Measurements from ENCODE around the gene SLC38A9.
"Not testable (repeated sequence)": the region's sequence is repeated elsewhere in the genome, so short reads cannot be mapped to it uniquely, and the experiment has no call there.

Gene SLC38A9

GRCh38 chr5:55712023-55712859 lies at the start of gene SLC38A9:
Gene SLC38A9 (minus strand): TSS chr5:55712324. CDS start chr5:55697958, 14,366 bp downstream.
- no peaks in the 10 kb centered on the region for H3K9me3 ChIP-seq (ENCODE audit: insufficient read depth, low read depth, low read length)
- H3K4me3 ChIP-seq (ENCODE audit: low read length): peak within 1 kb of the TSS; percentile 89
- no peaks in the 10 kb centered on the region for H3K27me3 ChIP-seq (ENCODE audit: insufficient read depth, low read length)
- H3K9ac ChIP-seq (ENCODE audit: low read depth, low read length): peak within 1 kb of the TSS; percentile 91
- H3K27ac ChIP-seq (ENCODE audit: low read length): no peak within 1 kb of the TSS
- peaks cover 3% of the 10 kb centered on the region; the same call in 1 of the 2 replicates for H3K4me1 ChIP-seq (ENCODE audit: insufficient read depth, low read length)
- H3K36me3 ChIP-seq (ENCODE audit: insufficient read depth, low read depth, low read length): peaks cover 9% of the 10 kb centered on the region; the same call in 1 of the 2 replicates

DNA sequence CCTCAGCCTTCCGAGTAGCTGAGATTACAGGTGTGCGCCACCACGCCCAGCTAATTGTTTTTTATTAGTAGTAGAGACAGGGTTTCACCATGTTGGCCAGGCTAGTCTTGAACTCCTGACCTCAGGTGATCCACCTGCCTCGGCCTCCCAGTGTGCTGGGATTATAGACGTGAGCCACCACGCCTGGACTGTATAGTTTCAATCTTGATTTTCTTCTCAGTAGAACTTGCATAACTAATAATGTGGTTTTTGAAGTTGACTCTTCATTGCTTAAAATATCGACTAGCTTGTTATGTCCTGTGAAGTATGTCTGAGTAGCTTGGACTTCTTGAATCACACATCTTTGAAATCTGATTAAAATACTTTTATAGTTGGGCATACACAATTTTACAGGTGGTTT lies 49.6 kb upstream of the SLC38A9 start:
- not testable (repeated sequence) for H3K36me3 ChIP-seq (ENCODE audit: insufficient read depth, low read depth, low read length); H3K4me1 ChIP-seq (ENCODE audit: insufficient read depth, low read length); H3K27ac ChIP-seq (ENCODE audit: low read length); H3K27me3 ChIP-seq (ENCODE audit: insufficient read depth, low read length); H3K9me3 ChIP-seq (ENCODE audit: insufficient read depth, low read depth, low read length); H3K4me3 ChIP-seq (ENCODE audit: low read length); H3K9ac ChIP-seq (ENCODE audit: low read depth, low read length)

DNA sequence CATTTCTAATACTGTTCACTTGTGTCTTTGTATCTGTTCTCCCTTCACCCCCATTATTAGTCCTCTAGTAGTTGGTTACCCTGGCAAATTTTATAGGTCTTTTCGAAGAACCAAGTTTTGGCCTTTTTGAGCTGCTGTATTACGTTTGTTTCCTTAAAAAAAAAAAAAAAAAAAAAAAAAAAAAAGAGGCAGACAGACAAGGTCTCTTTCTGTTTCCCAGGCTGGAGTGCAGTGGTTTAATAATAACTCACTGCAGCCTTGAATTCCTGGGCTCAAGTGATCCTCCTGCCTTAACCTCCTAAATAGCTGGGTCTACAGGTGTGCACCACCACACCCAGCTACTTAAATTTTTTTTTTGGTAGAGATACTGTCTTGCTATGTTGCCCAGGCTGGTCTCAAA lies 46.6 kb upstream of the SLC38A9 start:
- Histone ChIP-seq H3K36me3 (ENCODE audit: insufficient read depth, low read depth, low read length) (no peaks in the 10 kb centered on the region), H3K4me1 (ENCODE audit: insufficient read depth, low read length) (no peaks in the 10 kb centered on the region), H3K9ac (ENCODE audit: low read depth, low read length) (no peak overlapping the region), H3K4me3 (ENCODE audit: low read length) (no peak overlapping the region), H3K27ac (ENCODE audit: low read length) (no peak overlapping the region), H3K9me3 (ENCODE audit: insufficient read depth, low read depth, low read length) (no peaks in the 10 kb centered on the region), H3K27me3 (ENCODE audit: insufficient read depth, low read length) (no peaks in the 10 kb centered on the region)

DNA sequence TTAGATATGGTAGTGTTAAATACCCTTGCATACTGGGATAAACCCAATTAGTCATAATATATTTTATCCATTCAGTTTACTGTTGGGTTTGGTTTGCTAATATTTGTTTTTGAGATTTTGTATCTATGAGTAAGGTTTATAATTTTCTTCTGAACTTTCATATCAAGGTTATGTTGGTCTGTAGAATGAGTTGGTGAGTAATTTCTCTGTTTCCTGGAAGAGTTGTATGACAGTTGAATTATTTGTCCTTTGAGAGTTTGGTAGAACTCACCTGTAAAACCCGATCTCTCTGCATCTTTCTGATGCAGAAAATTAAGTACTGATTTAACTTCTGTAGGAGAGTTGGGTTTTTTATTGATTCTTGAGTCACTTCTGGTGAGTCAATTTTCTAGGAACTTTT lies 46.1 kb upstream of the SLC38A9 start:
- H3K27me3 ChIP-seq (ENCODE audit: insufficient read depth, low read length): no peaks in the 10 kb centered on the region
- H3K4me3 ChIP-seq (ENCODE audit: low read length): no peak overlapping the region
- no peaks in the 10 kb centered on the region for H3K36me3 ChIP-seq (ENCODE audit: insufficient read depth, low read depth, low read length)
- no peaks in the 10 kb centered on the region for H3K9me3 ChIP-seq (ENCODE audit: insufficient read depth, low read depth, low read length)
- no peak overlapping the region for H3K9ac ChIP-seq (ENCODE audit: low read depth, low read length)
- no peak overlapping the region for H3K27ac ChIP-seq (ENCODE audit: low read length)
- H3K4me1 ChIP-seq (ENCODE audit: insufficient read depth, low read length): no peaks in the 10 kb centered on the region

- no peak overlapping the region for H3K9ac ChIP-seq (ENCODE audit: low read depth, low read length)
- no peaks in the 10 kb centered on the region for H3K4me1 ChIP-seq (ENCODE audit: insufficient read depth, low read length)
- H3K4me3 ChIP-seq (ENCODE audit: low read length): no peak overlapping the region
- no peak overlapping the region for H3K27ac ChIP-seq (ENCODE audit: low read length)
- H3K9me3 ChIP-seq (ENCODE audit: insufficient read depth, low read depth, low read length): no peaks in the 10 kb centered on the region
- no peaks in the 10 kb centered on the region for H3K27me3 ChIP-seq (ENCODE audit: insufficient read depth, low read length)
- H3K36me3 ChIP-seq (ENCODE audit: insufficient read depth, low read depth, low read length): no peaks in the 10 kb centered on the region
Observed at GRCh38 chr5:55750499-55750898, 38.4 kb upstream of the SLC38A9 start.

GRCh38 chr5:55750063-55750462 lies 37.9 kb upstream of the SLC38A9 start:
- H3K9me3 ChIP-seq (ENCODE audit: insufficient read depth, low read depth, low read length): no peaks in the 10 kb centered on the region

GRCh38 chr5:55749387-55749786 lies 37.3 kb upstream of the SLC38A9 start:
- H3K4me1 ChIP-seq (ENCODE audit: insufficient read depth, low read length): no peaks in the 10 kb centered on the region

More at GRCh38 chr5:55750063-55750462, 37.9 kb upstream of the SLC38A9 start:
- H3K36me3 ChIP-seq (ENCODE audit: insufficient read depth, low read depth, low read length): no peaks in the 10 kb centered on the region
- H3K27me3 ChIP-seq (ENCODE audit: insufficient read depth, low read length): no peaks in the 10 kb centered on the region
- no peak overlapping the region for H3K4me3 ChIP-seq (ENCODE audit: low read length)
- H3K27ac ChIP-seq (ENCODE audit: low read length): no peak overlapping the region
- no peaks in the 10 kb centered on the region for H3K4me1 ChIP-seq (ENCODE audit: insufficient read depth, low read length)
- no peak overlapping the region for H3K9ac ChIP-seq (ENCODE audit: low read depth, low read length)

GRCh38 chr5:55747778-55748318 lies 35.7 kb upstream of the SLC38A9 start:
- Histone ChIP-seq H3K4me1 (ENCODE audit: insufficient read depth, low read length) (no peaks in the 10 kb centered on the region), H3K4me3 (ENCODE audit: low read length) (no peak overlapping the region), H3K27me3 (ENCODE audit: insufficient read depth, low read length) (no peaks in the 10 kb centered on the region), H3K36me3 (ENCODE audit: insufficient read depth, low read depth, low read length) (no peaks in the 10 kb centered on the region), H3K27ac (ENCODE audit: low read length) (no peak overlapping the region), H3K9me3 (ENCODE audit: insufficient read depth, low read depth, low read length) (no peaks in the 10 kb centered on the region), H3K9ac (ENCODE audit: low read depth, low read length) (no peak overlapping the region)

More at GRCh38 chr5:55749387-55749786, 37.3 kb upstream of the SLC38A9 start:
- no peaks in the 10 kb centered on the region for H3K27me3 ChIP-seq (ENCODE audit: insufficient read depth, low read length)
- H3K9ac ChIP-seq (ENCODE audit: low read depth, low read length): no peak overlapping the region
- H3K36me3 ChIP-seq (ENCODE audit: insufficient read depth, low read depth, low read length): no peaks in the 10 kb centered on the region
- H3K9me3 ChIP-seq (ENCODE audit: insufficient read depth, low read depth, low read length): no peaks in the 10 kb centered on the region
- H3K4me3 ChIP-seq (ENCODE audit: low read length): no peak overlapping the region
- H3K27ac ChIP-seq (ENCODE audit: low read length): no peak overlapping the region

- Histone ChIP-seq H3K36me3 (ENCODE audit: insufficient read depth, low read depth, low read length) (no peaks in the 10 kb centered on the region), H3K27me3 (ENCODE audit: insufficient read depth, low read length) (no peaks in the 10 kb centered on the region), H3K4me3 (ENCODE audit: low read length) (no peak overlapping the region), H3K9me3 (ENCODE audit: insufficient read depth, low read depth, low read length) (no peaks in the 10 kb centered on the region), H3K4me1 (ENCODE audit: insufficient read depth, low read length) (no peaks in the 10 kb centered on the region), H3K9ac (ENCODE audit: low read depth, low read length) (no peak overlapping the region; the same call in 1 of the 2 replicates), H3K27ac (ENCODE audit: low read length) (no peak overlapping the region)
Observed at GRCh38 chr5:55742778-55743177, 30.7 kb upstream of the SLC38A9 start.

DNA sequence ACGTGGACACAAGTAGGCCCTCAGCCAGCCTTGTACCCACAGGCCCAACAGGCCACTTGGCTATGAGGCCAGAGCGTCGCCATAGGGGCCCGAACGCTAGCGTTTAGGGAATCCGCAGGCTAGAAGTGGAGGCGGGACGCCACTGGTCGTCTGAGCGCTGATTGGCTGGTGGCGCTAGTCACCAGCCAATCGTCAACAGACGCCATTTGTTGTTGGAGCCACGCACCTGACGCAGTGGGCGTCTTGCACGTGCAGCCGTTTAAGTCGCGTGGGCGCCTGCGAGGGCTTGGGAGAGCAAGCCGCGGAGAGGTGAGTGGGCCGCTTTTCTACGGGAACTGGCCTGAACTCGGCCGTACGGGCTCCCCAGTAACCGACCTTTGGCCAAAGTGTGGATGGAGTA lies 25.7 kb upstream of the SLC38A9 start, which contains the start of gene DDX4:
TSS of gene DDX4 (plus strand) at position 269 of the 400 bp plus-strand sequence. CDS start 903 bp downstream, outside the sequence.
- Histone ChIP-seq H3K27me3 (ENCODE audit: insufficient read depth, low read length) (no peaks in the 10 kb centered on the region), H3K9me3 (ENCODE audit: insufficient read depth, low read depth, low read length) (no peaks in the 10 kb centered on the region), H3K4me1 (ENCODE audit: insufficient read depth, low read length) (no peaks in the 10 kb centered on the region), H3K4me3 (ENCODE audit: low read length) (no peak within 1 kb of the TSS), H3K27ac (ENCODE audit: low read length) (no peak within 1 kb of the TSS), H3K36me3 (ENCODE audit: insufficient read depth, low read depth, low read length) (no peaks in the 10 kb centered on the region), H3K9ac (ENCODE audit: low read depth, low read length) (no peak within 1 kb of the TSS)

DNA sequence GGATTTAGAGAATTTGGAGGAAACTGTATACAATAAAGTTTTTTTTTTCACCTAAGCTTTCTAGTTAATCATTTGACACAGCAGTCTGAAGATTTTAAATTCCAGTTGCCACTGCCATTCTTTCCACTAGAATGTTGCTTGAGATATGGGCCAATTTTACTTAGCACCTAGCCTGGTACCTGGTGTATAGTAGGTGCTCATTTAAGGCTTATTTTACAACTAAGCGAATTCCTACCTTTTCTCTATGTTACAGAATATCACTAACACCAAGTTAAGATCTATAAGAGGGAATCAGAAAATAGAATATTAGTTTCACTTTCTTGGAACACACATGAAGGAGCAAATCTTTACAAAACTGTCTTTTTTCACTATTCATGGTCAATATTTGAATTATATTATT lies 22.5 kb upstream of the SLC38A9 start:
- H3K36me3 ChIP-seq (ENCODE audit: insufficient read depth, low read depth, low read length): no peaks in the 10 kb centered on the region
- no peak overlapping the region for H3K9ac ChIP-seq (ENCODE audit: low read depth, low read length)
- H3K27me3 ChIP-seq (ENCODE audit: insufficient read depth, low read length): no peaks in the 10 kb centered on the region
- H3K27ac ChIP-seq (ENCODE audit: low read length): no peak overlapping the region
- no peak overlapping the region for H3K4me3 ChIP-seq (ENCODE audit: low read length)
- H3K4me1 ChIP-seq (ENCODE audit: insufficient read depth, low read length): no peaks in the 10 kb centered on the region
- H3K9me3 ChIP-seq (ENCODE audit: insufficient read depth, low read depth, low read length): no peaks in the 10 kb centered on the region

GRCh38 chr5:55732585-55732984 lies 20.5 kb upstream of the SLC38A9 start:
- no peaks in the 10 kb centered on the region for H3K36me3 ChIP-seq (ENCODE audit: insufficient read depth, low read depth, low read length)
- H3K27ac ChIP-seq (ENCODE audit: low read length): no peak overlapping the region
- no peaks in the 10 kb centered on the region for H3K9me3 ChIP-seq (ENCODE audit: insufficient read depth, low read depth, low read length)
- no peak overlapping the region for H3K4me3 ChIP-seq (ENCODE audit: low read length)
- no peak overlapping the region for H3K9ac ChIP-seq (ENCODE audit: low read depth, low read length)
- H3K27me3 ChIP-seq (ENCODE audit: insufficient read depth, low read length): no peaks in the 10 kb centered on the region
- H3K4me1 ChIP-seq (ENCODE audit: insufficient read depth, low read length): no peaks in the 10 kb centered on the region

Measured in iPS-20b (cell line).